ENCODE data around the gene CTDSPL. TPM values are rescaled to one million over a fixed set of nuclear protein-coding genes. Genes with fewer than 3 reads are reported as not detected.

Gene CTDSPL
- total RNA-seq, 1 donor from 2014 or later: 43.0 TPM

DNA sequence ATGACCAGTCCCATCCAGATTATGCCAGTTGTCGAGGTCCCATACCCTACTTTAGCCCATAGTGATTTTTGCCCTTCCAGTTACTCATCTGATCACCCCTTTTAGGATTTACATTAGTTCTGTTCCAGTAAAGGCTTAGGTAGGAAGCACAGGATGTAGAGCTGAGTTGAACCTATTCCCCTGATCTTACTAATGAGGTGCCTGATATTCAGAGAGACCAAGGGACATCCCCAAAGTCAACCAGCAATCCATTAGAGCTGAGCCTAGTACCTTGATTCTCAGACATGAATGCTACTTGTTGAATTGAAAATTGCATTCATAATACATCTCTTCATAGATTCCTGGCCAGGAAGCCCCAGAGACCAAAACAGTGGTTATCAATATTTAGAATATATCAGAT lies 24.7 kb downstream of the CTDSPL start:
- H3K79me2 ChIP-seq (ENCODE audit: low read depth): peaks cover 8% of the 10 kb centered on the region
- no peak overlapping the region for H3K27ac Mint-ChIP-seq

DNA sequence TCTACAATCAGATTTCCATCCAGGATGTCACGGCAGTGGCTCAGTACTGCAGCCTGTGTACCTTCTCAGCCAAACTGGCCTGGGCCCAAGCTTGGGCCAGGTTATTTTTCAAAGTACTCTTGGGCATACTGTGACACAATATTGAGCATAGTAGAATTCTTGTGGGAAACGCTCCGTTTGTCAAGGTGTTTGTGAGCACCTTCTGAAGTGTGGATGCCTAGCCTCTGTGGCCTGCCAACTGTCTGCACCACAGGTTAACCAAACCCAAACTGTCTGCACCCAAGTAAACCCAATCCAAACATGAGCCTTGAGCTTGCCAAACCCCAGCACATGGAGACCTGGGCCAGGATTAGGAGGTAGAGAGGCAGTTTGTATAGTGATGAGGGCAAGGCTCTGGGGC lies 25.4 kb downstream of the CTDSPL start:
- Histone ChIP-seq H3F3A (ENCODE audit: low read depth) (no peaks in the 10 kb centered on the region), H3K79me2 (ENCODE audit: low read depth) (peaks cover 8% of the 10 kb centered on the region), H3K4me1 (peaks cover 5% of the 10 kb centered on the region), H3K36me3 (no peaks in the 10 kb centered on the region), H3K9me3 (ENCODE audit: low read depth) (no peaks in the 10 kb centered on the region), H3K4me3 (no peak overlapping the region), H3K27ac (no peak overlapping the region), H3K27me3 (no peaks in the 10 kb centered on the region), H2AFZ (replicated peaks) (no peak overlapping the region), H3K9ac (no peak overlapping the region), H3K4me2 (no peak overlapping the region), H4K20me1 (ENCODE audit: low read depth) (peaks cover 3% of the 10 kb centered on the region)
- H3K36me3 Mint-ChIP-seq: peaks cover 4% of the 10 kb centered on the region
- no peak for DNase-seq (ENCODE audit: low spot score)
- no peak overlapping the region for H3K27ac Mint-ChIP-seq
- H3K4me1 Mint-ChIP-seq: peaks cover 2% of the 10 kb centered on the region
- peaks cover 3% of the 10 kb centered on the region for H3K27me3 Mint-ChIP-seq (ENCODE audit: insufficient read depth, low read depth)
- H3K4me3 Mint-ChIP-seq: no peak overlapping the region
- peaks cover 2% of the 10 kb centered on the region for H3K9me3 Mint-ChIP-seq
- no peak for TF ChIP-seq EZH2 (IDR thresholded peaks at IDR 0.05)
- TF ChIP-seq, protein P1, sequence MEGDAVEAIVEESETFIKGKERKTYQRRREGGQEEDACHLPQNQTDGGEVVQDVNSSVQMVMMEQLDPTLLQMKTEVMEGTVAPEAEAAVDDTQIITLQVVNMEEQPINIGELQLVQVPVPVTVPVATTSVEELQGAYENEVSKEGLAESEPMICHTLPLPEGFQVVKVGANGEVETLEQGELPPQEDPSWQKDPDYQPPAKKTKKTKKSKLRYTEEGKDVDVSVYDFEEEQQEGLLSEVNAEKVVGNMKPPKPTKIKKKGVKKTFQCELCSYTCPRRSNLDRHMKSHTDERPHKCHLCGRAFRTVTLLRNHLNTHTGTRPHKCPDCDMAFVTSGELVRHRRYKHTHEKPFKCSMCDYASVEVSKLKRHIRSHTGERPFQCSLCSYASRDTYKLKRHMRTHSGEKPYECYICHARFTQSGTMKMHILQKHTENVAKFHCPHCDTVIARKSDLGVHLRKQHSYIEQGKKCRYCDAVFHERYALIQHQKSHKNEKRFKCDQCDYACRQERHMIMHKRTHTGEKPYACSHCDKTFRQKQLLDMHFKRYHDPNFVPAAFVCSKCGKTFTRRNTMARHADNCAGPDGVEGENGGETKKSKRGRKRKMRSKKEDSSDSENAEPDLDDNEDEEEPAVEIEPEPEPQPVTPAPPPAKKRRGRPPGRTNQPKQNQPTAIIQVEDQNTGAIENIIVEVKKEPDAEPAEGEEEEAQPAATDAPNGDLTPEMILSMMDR (IDR thresholded peaks at IDR 0.05): no peak
- TF ChIP-seq EZH2phosphoT487 (IDR thresholded peaks at IDR 0.05): no peak

More for the DNA sequence above, 24.7 kb downstream of the CTDSPL start:
- H3K9me3 ChIP-seq (ENCODE audit: low read depth): no peaks in the 10 kb centered on the region
- no peak for DNase-seq (ENCODE audit: low spot score)
- peaks cover 3% of the 10 kb centered on the region for H4K20me1 ChIP-seq (ENCODE audit: low read depth)
- no peak overlapping the region for H2AFZ ChIP-seq (replicated peaks)
- H3K36me3 Mint-ChIP-seq: peaks cover 4% of the 10 kb centered on the region
- no peak overlapping the region for H3K4me2 ChIP-seq
- H3K27me3 ChIP-seq: no peaks in the 10 kb centered on the region
- H3K4me1 Mint-ChIP-seq: peaks cover 2% of the 10 kb centered on the region
- no peaks in the 10 kb centered on the region for H3K36me3 ChIP-seq
- TF ChIP-seq, protein P1 (IDR thresholded peaks at IDR 0.05): no peak
- TF ChIP-seq EZH2phosphoT487 (IDR thresholded peaks at IDR 0.05): no peak
- no peak for TF ChIP-seq EZH2 (IDR thresholded peaks at IDR 0.05)
- peaks cover 5% of the 10 kb centered on the region for H3K9me3 Mint-ChIP-seq
- peaks cover 5% of the 10 kb centered on the region for H3K4me1 ChIP-seq
- no peak overlapping the region for H3K27ac ChIP-seq
- H3F3A ChIP-seq (ENCODE audit: low read depth): no peaks in the 10 kb centered on the region
- no peak overlapping the region for H3K4me3 ChIP-seq
- H3K27me3 Mint-ChIP-seq (ENCODE audit: insufficient read depth, low read depth): peaks cover 3% of the 10 kb centered on the region
- H3K9ac ChIP-seq: no peak overlapping the region
- no peak overlapping the region for H3K4me3 Mint-ChIP-seq

DNA sequence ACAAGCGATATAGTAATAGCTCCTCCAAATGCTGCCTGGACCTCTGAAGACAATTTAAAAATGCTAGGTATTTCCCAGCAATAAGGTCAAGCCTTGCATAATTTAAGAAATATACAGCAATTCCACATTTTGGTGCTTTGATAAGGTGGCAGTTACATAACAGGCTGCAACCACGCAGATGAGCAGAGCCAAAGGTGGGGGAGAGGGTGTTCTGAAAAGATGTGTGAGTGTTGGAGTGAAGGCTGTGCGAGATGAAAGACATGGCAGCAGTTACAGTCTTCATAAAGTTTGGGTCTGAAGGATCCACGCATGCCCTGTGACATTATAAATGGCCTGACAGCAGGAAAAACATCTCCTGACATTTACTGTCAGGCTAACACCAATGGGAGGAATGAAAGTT lies 26.1 kb downstream of the CTDSPL start:
- H3K79me2 ChIP-seq (ENCODE audit: low read depth): peaks cover 12% of the 10 kb centered on the region
- H3K27ac ChIP-seq: no peak overlapping the region
- no peak overlapping the region for H3K4me3 Mint-ChIP-seq
- peaks cover 4% of the 10 kb centered on the region for H3K36me3 Mint-ChIP-seq
- H3K27ac Mint-ChIP-seq: no peak overlapping the region
- no peak overlapping the region for H3K9ac ChIP-seq
- H3K4me2 ChIP-seq: no peak overlapping the region
- DNase-seq (ENCODE audit: low spot score): no peak
- H3K27me3 ChIP-seq: no peaks in the 10 kb centered on the region
- H3K27me3 Mint-ChIP-seq (ENCODE audit: insufficient read depth, low read depth): peaks cover 3% of the 10 kb centered on the region
- no peaks in the 10 kb centered on the region for H3K9me3 ChIP-seq (ENCODE audit: low read depth)
- H3K4me3 ChIP-seq: no peak overlapping the region
- H4K20me1 ChIP-seq (ENCODE audit: low read depth): peaks cover 5% of the 10 kb centered on the region
- H3K36me3 ChIP-seq: no peaks in the 10 kb centered on the region
- no peaks in the 10 kb centered on the region for H3F3A ChIP-seq (ENCODE audit: low read depth)
- no peak for TF ChIP-seq EZH2 (IDR thresholded peaks at IDR 0.05)
- TF ChIP-seq, protein P1 (IDR thresholded peaks at IDR 0.05): no peak
- TF ChIP-seq EZH2phosphoT487 (IDR thresholded peaks at IDR 0.05): no peak
- peaks cover 8% of the 10 kb centered on the region for H3K4me1 Mint-ChIP-seq
- no peak overlapping the region for H2AFZ ChIP-seq (replicated peaks)
- peaks cover 2% of the 10 kb centered on the region for H3K9me3 Mint-ChIP-seq
- peaks cover 8% of the 10 kb centered on the region for H3K4me1 ChIP-seq

Measured in neural progenitor cell (in vitro differentiated cells).